BLaER1 treated with 17β-estradiol and CSF1 and Interleukin-3, amounts not matched to agents 10 nM and 100 nM (cell line): ENCODE measurements around the gene GPBP1.

Source experiments
- H3K27ac ChIP-seq, 11 experiments: shearing (Covaris generic); formaldehyde crosslinking; 2 replicates each; pipeline ENCODE4 v1.8.1; 2022
- H3K27me3 ChIP-seq, 11 experiments: shearing (Covaris generic); formaldehyde crosslinking; 2 replicates each; pipeline ENCODE4 v1.8.1; 2022
- H3K36me3 ChIP-seq, 11 experiments: shearing (Covaris generic); formaldehyde crosslinking; 2 replicates each; pipeline ENCODE4 v1.8.1; 2022
- H3K4me1 ChIP-seq, 10 experiments: shearing (Covaris generic); formaldehyde crosslinking; 2 replicates each; pipeline ENCODE4 v1.8.1; 2022
- H3K4me2 ChIP-seq, 11 experiments: shearing (Covaris generic); formaldehyde crosslinking; 2 replicates each; pipeline ENCODE4 v1.8.1; 2022
- H3K4me3 ChIP-seq, 10 experiments: shearing (Covaris generic); formaldehyde crosslinking; 2 replicates each; pipeline ENCODE4 v1.8.1; 2022
- H3K9ac ChIP-seq, 11 experiments: shearing (Covaris generic); formaldehyde crosslinking; 2 replicates each; pipeline ENCODE4 v1.8.1; 2022
- H3K9me3 ChIP-seq, 11 experiments: shearing (Covaris generic); formaldehyde crosslinking; replicated peaks in 1 of 11; 2 replicates each; pipeline ENCODE4 v1.8.1; 2022
- H4K20me1 ChIP-seq, 11 experiments: shearing (Covaris generic); formaldehyde crosslinking; 2 replicates each; pipeline ENCODE4 v1.8.1; 2022
- Cebpa-rat ChIP-seq, 11 experiments: shearing (Covaris generic); IDR thresholded peaks; 2 replicates each; pipeline ENCODE4 v1.8.1; 2022

GPBP1 gene, protein sequence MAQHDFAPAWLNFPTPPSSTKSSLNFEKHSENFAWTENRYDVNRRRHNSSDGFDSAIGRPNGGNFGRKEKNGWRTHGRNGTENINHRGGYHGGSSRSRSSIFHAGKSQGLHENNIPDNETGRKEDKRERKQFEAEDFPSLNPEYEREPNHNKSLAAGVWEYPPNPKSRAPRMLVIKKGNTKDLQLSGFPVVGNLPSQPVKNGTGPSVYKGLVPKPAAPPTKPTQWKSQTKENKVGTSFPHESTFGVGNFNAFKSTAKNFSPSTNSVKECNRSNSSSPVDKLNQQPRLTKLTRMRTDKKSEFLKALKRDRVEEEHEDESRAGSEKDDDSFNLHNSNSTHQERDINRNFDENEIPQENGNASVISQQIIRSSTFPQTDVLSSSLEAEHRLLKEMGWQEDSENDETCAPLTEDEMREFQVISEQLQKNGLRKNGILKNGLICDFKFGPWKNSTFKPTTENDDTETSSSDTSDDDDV

DNA sequence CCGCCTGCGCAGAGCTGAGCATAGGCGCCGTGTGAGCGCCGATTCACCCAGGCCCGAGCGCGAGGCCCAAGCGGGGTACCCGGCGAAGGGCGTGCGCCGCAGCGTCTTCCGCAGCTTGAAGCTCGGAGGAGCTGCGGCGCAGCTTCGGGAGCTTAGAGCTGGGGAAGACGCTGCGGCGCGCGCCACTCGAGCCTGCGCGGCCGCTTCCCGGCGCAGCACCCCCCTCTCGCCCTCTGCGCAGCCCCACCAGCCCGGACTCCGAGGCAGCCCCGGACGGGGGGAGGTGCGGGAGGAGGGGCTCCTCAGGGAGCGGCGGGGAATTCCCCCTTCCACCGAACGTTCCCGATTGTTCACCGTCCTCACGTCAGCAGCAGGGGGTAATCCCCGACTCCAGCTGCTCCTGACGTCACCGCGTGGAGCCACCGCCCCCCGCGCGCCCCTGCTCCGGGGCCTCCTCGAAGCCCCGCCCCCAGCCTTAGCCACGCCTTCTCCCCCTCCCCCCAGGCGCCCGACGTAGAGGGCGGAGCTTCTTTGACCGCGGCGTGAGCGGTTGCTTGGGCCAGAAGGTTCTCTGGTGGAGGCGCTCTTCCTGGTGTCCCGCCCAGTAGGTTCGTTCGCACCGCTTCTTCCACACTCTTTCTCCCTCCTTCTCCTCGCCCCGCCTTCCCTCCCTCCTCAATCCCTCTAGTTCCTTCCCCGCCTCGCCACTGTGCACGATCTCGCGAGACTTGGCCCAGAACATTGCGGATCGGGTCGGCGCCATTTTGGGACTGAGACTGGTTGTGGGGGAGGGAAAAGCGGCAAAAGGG is at the start of gene GPBP1:
GPBP1 (plus strand) TSS at position 741 of the 809 bp plus-strand sequence. CDS start 40,072 bp downstream, outside the sequence.
- Histone ChIP-seq H3K4me1 (peaks cover 10 to 27% (median 24%) of the 10 kb centered on the region in 10 experiments), H3K4me3 (peak within 1 kb of the TSS; percentile 80 to 100 (median 92)), H3K36me3 (peaks cover 0 to 28% (median 13%) of the 10 kb centered on the region in 11 experiments; a peak in 15 of 22 replicates), H3K9me3 (no peaks in the 10 kb centered on the region), H4K20me1 (peaks cover 38 to 44% (median 42%) of the 10 kb centered on the region in 11 experiments), H3K9ac (peak within 1 kb of the TSS; percentile 98 to 100 (median 100)), H3K4me2 (peak within 1 kb of the TSS; percentile 90 to 98 (median 95)), H3K27ac (peak within 1 kb of the TSS; percentile 98 to 100 (median 99)), H3K27me3 (no peaks in the 10 kb centered on the region)
- TF ChIP-seq Cebpa-rat (IDR thresholded peaks at IDR 0.05), result no peak

DNA sequence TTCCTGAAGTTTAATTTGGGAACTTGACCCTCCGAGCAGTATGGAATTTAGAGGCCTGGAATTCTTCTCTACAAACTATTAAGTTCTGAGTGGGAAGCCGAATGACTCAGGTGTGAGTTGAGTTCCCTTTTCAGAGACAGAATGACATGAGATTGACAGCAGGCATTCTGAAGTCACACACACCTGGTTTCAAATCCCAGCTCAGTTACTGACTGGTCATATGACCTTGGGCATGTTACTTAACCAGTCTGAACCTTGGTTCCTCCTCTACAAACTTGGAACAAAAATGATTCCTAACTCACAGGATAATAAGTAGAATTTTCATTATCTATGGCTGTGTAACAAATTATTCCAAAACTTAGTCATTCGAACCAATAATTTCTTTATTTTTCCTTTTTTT is 45.5 kb upstream of the GPBP1 start:
- peaks cover 0 to 13% (median 9%) of the 10 kb centered on the region in 11 experiments; a peak in 11 of 22 replicates for H3K9me3 ChIP-seq
- no peak overlapping the region for H3K4me2 ChIP-seq
- H3K4me1 ChIP-seq, result no peaks in the 10 kb centered on the region
- no peaks in the 10 kb centered on the region for H3K27me3 ChIP-seq
- H3K4me3 ChIP-seq, result no peak overlapping the region
- H3K27ac ChIP-seq, result no peak overlapping the region
- no peak for TF ChIP-seq Cebpa-rat (IDR thresholded peaks at IDR 0.05)
- no peaks in the 10 kb centered on the region for H4K20me1 ChIP-seq
- H3K36me3 ChIP-seq, result no peaks in the 10 kb centered on the region
- no peak overlapping the region for H3K9ac ChIP-seq

DNA sequence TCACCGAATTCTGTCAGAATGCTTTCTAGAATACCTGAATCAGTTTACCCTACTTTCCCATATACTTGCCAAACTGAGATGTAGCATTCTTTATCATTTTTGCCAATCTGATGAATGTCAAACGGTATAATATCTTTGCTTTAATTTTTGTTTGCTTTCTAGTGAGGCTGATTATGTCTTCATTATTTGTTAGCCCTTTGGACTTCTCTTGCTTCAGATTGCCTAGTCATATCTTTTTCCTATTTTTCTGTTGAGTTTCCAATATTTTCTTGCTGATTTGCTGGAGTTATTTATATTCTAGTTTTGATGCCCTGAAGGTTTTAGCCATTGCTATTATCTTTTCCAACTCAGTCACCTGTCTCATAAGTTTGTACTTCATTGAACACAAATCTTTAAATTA is 40.3 kb upstream of the GPBP1 start:
- H3K4me1 ChIP-seq, result no peaks in the 10 kb centered on the region

DNA sequence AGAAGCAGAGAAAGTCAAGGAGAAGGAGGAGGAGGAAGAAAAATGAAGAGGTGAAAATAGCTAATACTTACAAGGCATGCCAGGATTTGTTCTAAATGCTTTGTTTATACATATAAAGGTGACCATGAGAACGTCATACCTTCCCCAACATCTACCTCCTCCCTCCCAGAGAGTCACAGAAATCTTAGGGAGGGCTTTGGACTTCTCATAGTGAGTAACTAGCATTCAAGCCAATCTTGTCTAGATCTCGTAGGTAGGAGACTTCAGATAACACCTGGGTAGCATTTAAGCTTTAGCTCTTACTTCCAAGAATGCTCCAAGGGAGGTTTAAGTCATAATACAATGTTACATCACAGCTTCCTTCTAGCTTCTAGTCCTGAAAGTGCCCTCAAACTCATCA is 36.5 kb upstream of the GPBP1 start:
- Histone ChIP-seq H3K4me3 (no peak overlapping the region), H3K9me3 (no peaks in the 10 kb centered on the region), H3K27me3 (no peaks in the 10 kb centered on the region), H3K9ac (no peak overlapping the region), H3K4me1 (no peaks in the 10 kb centered on the region), H3K4me2 (no peak overlapping the region), H3K27ac (no peak overlapping the region), H4K20me1 (no peaks in the 10 kb centered on the region), H3K36me3 (no peaks in the 10 kb centered on the region)
- no peak for TF ChIP-seq Cebpa-rat (IDR thresholded peaks at IDR 0.05)

More for the DNA sequence above, 40.3 kb upstream of the GPBP1 start:
- no peak overlapping the region for H3K4me2 ChIP-seq
- H3K9me3 ChIP-seq, result no peaks in the 10 kb centered on the region
- H3K4me3 ChIP-seq, result no peak overlapping the region
- H3K9ac ChIP-seq, result no peak overlapping the region
- H3K27ac ChIP-seq, result no peak overlapping the region
- no peaks in the 10 kb centered on the region for H4K20me1 ChIP-seq
- H3K27me3 ChIP-seq, result no peaks in the 10 kb centered on the region
- no peaks in the 10 kb centered on the region for H3K36me3 ChIP-seq
- no peak for TF ChIP-seq Cebpa-rat (IDR thresholded peaks at IDR 0.05)

DNA sequence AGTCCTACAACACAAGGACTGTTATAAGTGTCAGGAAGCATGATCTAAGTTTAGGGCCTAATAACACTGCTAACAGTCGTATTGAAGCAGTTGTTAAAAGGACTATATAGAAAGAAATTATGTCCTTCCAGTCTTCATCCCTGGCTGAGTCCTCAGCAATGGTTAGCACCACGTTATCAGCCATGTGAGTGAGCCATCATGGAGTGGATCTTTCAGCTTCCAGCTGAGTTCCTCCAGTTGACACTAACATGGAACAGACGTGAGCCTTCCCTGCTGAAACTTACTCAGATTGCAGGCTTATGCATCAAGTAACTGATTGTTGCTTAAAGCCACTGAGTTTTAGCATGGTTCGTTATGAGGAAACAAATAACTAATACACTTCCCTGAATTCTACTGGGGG is 21.5 kb upstream of the GPBP1 start:
- Histone ChIP-seq H3K27me3 (no peaks in the 10 kb centered on the region), H3K4me2 (no peak overlapping the region), H3K9ac (no peak overlapping the region), H4K20me1 (no peaks in the 10 kb centered on the region), H3K36me3 (no peaks in the 10 kb centered on the region), H3K27ac (no peak overlapping the region), H3K4me1 (no peaks in the 10 kb centered on the region), H3K9me3 (peaks cover 1 to 10% (median 4%) of the 10 kb centered on the region in 11 experiments; a peak in 19 of 22 replicates), H3K4me3 (no peak overlapping the region)
- TF ChIP-seq Cebpa-rat (IDR thresholded peaks at IDR 0.05), result no peak

DNA sequence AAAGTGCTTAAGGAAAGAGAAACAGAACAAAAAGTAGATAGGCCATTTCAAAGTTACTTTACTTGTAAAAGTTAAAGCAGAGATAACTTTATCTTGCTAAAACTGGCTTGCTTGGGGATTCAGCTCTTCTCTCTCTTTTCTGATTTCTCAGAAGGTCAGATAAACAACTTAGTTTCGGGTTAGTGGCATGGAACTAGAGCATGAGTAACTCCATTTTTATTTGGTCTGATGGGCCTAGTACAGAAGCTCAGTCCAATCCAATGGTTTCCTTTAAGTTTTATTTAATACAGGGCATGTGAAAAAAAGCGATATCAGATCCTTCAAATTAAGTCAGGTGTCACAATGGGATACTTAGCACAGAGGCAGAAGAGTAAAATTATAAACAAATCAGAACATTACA is 18.8 kb upstream of the GPBP1 start:
- Histone ChIP-seq H3K4me3 (no peak overlapping the region), H3K4me1 (no peaks in the 10 kb centered on the region), H4K20me1 (no peaks in the 10 kb centered on the region), H3K36me3 (no peaks in the 10 kb centered on the region; a peak in 1 of 22 replicates), H3K4me2 (no peak overlapping the region), H3K27ac (no peak overlapping the region), H3K27me3 (no peaks in the 10 kb centered on the region), H3K9me3 (peaks cover 8 to 25% (median 16%) of the 10 kb centered on the region in 11 experiments; a peak in 21 of 22 replicates), H3K9ac (no peak overlapping the region)
- no peak for TF ChIP-seq Cebpa-rat (IDR thresholded peaks at IDR 0.05)

DNA sequence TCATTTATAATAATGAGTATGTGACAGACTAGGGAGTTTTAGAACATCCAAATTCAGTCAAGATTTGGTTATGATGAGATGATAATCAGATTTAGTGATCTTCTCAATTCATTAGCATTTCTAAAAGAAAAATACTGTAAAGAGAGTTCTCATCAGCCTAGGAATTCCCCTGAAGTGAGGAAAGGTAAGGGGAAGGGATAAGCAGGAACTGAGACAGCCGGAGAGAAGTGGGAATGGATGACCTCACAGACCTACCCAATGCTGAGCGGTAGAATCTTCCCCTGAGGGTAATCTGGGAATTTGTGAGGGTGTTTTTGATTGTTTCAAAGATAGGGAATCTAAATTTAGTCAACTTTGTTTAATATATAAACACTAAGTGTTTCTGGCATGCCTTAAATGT is 16.7 kb upstream of the GPBP1 start:
- H3K27me3 ChIP-seq, result no peaks in the 10 kb centered on the region
- H4K20me1 ChIP-seq, result no peaks in the 10 kb centered on the region
- H3K9me3 ChIP-seq, result peaks cover 8 to 25% (median 16%) of the 10 kb centered on the region in 11 experiments; a peak in 21 of 22 replicates
- no peak overlapping the region for H3K9ac ChIP-seq
- no peak overlapping the region for H3K4me2 ChIP-seq
- no peak for TF ChIP-seq Cebpa-rat (IDR thresholded peaks at IDR 0.05)
- no peak overlapping the region for H3K27ac ChIP-seq
- H3K4me3 ChIP-seq, result no peak overlapping the region
- no peaks in the 10 kb centered on the region for H3K4me1 ChIP-seq
- H3K36me3 ChIP-seq, result no peaks in the 10 kb centered on the region; a peak in 1 of 22 replicates

DNA sequence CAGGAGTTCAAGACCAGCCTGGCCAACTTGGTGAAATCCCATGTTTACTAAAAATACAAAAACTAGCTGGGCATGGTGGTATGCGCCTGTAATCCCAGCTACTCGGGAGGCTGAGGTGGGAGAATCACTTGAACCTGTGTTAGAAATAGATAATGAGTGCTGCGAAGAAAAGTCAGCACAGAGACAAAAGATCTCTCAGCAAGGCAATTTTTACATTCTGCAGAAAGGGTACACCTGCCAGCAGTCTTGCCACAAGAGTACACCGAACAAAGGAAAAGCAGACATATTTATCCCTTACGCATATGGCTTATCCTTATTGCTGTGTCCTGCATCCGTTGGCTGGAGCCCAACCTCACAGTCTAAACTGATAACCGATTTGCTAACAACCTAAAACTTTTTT is 16.2 kb upstream of the GPBP1 start:
- no peak overlapping the region for H3K4me3 ChIP-seq
- no peak overlapping the region for H3K27ac ChIP-seq
- no peak for TF ChIP-seq Cebpa-rat (IDR thresholded peaks at IDR 0.05)
- no peak overlapping the region for H3K4me2 ChIP-seq
- no peaks in the 10 kb centered on the region for H3K27me3 ChIP-seq
- no peak overlapping the region for H3K9ac ChIP-seq
- no peaks in the 10 kb centered on the region for H4K20me1 ChIP-seq
- peaks cover 8 to 25% (median 16%) of the 10 kb centered on the region in 11 experiments; a peak in 21 of 22 replicates for H3K9me3 ChIP-seq
- no peaks in the 10 kb centered on the region for H3K4me1 ChIP-seq
- no peaks in the 10 kb centered on the region; a peak in 1 of 22 replicates for H3K36me3 ChIP-seq

DNA sequence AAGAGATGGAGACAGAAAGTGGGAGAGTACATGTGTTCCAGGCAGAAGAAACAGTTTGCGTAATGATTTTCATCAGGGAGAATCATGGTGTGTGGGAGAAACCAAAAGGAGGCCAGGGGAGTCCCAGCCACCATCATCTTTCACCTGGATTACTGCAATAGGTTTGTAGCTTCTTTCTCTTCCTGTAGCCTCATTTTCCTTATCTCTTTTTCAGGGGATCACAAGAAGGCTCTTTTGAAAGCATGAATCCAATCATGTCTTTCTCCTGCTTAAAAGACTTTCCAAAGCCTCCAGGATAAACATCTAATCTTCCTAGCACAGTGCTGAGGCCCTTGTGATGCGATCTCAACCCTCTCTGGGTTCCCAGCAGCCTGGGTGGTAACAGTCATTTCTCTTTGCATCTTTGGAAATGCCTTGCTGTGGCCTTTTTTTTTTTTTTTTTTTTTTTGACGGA is 10.3 kb upstream of the GPBP1 start:
- TF ChIP-seq Cebpa-rat (IDR thresholded peaks at IDR 0.05), result no peak

More for the DNA sequence above, 10.3 kb upstream of the GPBP1 start:
- Histone ChIP-seq H4K20me1 (no peaks in the 10 kb centered on the region), H3K4me3 (no peak overlapping the region), H3K4me2 (no peak overlapping the region), H3K9ac (no peak overlapping the region), H3K27me3 (no peaks in the 10 kb centered on the region), H3K27ac (no peak overlapping the region), H3K4me1 (peaks cover 0 to 15% (median 7%) of the 10 kb centered on the region in 10 experiments; a peak in 11 of 20 replicates), H3K9me3 (peaks cover 0 to 9% (median 2%) of the 10 kb centered on the region in 11 experiments; a peak in 8 of 22 replicates), H3K36me3 (no peaks in the 10 kb centered on the region)
